ENCODE results near the gene DLGAP4.

Gene DLGAP4

DNA sequence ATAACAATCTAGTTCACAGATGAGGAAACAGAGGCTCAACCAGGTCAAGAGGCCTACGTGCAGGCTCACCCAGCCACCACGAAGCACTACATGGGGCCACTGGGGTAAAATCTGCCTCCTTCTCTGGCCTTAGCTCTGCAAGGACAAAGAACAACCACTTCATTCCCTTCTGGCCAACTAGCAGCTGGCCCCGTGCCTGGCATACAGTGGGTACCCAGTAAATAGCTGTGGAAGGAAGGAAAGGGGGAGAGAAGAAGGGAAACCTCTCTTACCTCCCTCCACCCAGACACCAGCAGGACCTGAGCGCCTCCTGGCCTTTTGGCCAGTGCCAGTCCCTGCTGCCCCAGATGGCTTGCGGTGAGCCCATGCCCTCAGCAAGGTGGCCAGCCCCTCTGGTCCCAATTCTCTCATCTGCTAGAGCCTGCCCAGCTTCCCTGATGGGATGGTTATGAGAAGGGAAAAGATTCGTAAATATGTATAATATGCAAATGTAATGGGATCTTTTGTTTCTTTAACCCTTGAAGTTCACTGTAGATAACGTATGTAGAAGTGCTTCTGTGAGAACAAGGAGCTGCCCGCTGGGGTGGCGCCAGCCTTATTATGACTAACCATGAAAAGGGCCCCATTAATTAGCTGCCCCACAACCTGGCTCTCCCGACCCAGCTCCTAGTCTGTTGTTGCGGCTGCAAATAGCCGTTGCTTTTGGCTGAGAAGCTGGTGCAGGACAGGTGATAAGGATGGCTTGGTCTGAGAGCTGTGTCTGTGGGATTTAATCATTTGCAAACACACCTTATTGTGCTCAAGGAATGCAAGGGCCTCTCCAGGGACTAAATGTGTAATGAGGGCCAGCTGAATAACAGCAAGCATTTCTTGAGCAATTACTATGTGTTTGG, 62.0 kb downstream of the DLGAP4 start:
- ChIA-PET POLR2A (no interaction called here), CTCF (interaction anchor here (0.9 kb wide), 1 partner anchor 71 kb away, joined by 3 read pairs; no protein-coding TSS in a partner anchor)
- DNase-seq (ENCODE audit: extremely low spot score): no peak
- TF ChIP-seq, protein P1, sequence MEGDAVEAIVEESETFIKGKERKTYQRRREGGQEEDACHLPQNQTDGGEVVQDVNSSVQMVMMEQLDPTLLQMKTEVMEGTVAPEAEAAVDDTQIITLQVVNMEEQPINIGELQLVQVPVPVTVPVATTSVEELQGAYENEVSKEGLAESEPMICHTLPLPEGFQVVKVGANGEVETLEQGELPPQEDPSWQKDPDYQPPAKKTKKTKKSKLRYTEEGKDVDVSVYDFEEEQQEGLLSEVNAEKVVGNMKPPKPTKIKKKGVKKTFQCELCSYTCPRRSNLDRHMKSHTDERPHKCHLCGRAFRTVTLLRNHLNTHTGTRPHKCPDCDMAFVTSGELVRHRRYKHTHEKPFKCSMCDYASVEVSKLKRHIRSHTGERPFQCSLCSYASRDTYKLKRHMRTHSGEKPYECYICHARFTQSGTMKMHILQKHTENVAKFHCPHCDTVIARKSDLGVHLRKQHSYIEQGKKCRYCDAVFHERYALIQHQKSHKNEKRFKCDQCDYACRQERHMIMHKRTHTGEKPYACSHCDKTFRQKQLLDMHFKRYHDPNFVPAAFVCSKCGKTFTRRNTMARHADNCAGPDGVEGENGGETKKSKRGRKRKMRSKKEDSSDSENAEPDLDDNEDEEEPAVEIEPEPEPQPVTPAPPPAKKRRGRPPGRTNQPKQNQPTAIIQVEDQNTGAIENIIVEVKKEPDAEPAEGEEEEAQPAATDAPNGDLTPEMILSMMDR (IDR thresholded peaks at IDR 0.05; ENCODE audit: control extremely low read depth, extremely low read depth, low read depth, missing control alignments): no peak

DNA sequence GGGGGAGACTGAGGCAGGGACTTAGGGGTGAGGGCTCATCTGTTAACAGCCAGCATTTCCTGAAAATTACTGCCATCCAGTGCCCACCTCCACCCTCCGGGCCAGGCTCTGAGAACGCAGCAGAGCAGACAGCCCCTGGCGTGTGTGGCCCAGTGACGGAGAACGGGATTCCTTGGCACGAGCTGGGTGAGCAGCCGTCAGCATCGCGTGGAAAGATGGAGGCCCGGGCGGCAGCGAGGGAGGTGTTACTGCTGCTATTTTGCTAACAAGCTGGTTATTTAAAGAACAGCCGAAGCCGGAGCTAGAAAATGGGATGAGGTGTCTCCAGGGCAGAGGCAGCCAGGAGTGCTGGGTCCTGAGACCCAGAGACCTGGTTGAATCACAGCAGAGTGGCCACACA, 62.7 kb downstream of the DLGAP4 start:
- no peak for DNase-seq (ENCODE audit: extremely low spot score)
- ChIA-PET POLR2A (no interaction called here), CTCF (interaction anchor here (0.9 kb wide), 1 partner anchor 71 kb away, joined by 3 read pairs; no protein-coding TSS in a partner anchor)
- TF ChIP-seq, protein P1 (IDR thresholded peaks at IDR 0.05; ENCODE audit: control extremely low read depth, extremely low read depth, low read depth, missing control alignments): no peak

DNA sequence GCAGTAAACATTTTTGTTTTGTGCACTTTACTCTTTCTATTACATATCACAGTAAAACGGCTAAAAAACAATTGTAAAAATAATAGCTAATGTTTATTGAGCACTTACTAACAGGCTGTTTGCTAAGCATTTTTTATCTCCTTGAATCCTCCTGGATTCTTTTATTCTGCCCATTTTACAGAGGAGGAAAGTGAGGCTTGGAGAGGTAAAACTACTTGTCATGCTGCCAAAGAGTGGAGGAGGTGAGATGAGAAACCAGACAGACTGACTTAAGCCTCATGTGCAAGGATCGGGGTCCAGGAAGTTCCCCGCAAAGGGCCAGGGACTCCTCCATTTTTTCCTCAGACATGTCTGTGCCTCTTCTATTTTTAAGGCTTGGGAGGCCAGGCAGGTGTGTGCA, 63.6 kb downstream of the DLGAP4 start:
- DNase-seq (ENCODE audit: extremely low spot score): no peak

DNA sequence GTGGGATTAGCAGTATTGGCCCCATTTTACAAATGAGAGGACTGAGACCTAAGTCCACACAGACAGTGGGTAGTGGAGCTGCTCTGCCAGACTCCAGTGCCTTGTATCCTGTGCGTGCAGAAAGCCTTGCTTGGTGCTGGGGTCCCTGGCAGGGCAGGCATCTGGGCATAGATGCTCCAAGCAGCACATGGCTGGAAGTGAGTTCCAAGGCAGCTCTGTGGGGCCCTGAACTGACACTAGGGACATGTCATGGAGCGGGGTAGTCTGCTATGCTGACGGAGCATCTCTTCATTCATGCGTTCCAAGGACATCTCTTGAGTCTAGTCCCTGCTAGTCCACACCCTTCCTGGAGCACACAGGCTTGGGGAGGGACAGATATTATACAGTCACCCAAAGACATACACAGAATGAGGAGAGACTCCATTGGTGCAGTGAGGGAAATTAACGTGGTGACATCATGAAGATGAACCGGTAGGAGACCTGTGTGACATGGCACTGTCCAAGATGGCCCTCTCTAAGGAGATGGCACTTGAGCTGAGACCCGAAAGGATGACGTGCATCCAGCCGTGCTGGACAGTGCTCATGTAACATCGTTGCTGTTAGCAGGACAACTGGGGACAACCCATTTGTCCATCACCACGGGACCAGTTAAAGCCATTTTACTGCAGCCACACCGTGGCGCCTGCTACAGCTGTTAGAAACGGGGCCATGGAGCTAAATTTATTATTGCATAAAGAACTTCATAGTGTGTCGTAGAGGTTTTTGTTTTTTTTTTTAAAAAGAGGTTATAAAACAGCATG, 65.1 kb downstream of the DLGAP4 start:
- TF ChIP-seq, protein P1 (IDR thresholded peaks at IDR 0.05; ENCODE audit: control extremely low read depth, extremely low read depth, low read depth, missing control alignments): no peak
- ChIA-PET POLR2A (no interaction called here), CTCF (interaction anchor here (1.0 kb wide), 1 partner anchor 69 kb away, joined by 3 read pairs; no protein-coding TSS in a partner anchor)
- no peak for DNase-seq (ENCODE audit: extremely low spot score)

More for the DNA sequence above, 63.6 kb downstream of the DLGAP4 start:
- CTCF ChIA-PET: no interaction called here
- POLR2A ChIA-PET: no interaction called here
- TF ChIP-seq, protein P1 (IDR thresholded peaks at IDR 0.05; ENCODE audit: control extremely low read depth, extremely low read depth, low read depth, missing control alignments): no peak

DNA sequence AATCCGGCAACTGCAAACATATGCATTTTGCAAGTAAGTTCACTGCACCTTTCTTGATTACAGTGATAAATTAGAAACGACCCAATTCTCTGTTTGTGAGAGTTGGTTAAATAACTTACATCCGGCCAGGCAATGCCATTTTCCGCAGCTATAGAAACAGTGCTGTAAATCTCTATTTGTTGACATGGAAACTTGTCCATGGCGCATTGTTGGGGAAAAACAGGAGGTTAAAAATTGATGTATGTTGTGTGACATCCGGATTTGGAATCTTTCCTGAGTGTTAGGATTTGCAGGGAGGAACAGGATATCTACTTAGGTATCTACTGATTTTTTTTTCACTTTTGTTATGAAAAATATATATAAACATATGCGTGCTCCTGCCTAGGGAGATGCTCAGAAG, 66.5 kb downstream of the DLGAP4 start:
- TF ChIP-seq, protein P1 (IDR thresholded peaks at IDR 0.05; ENCODE audit: control extremely low read depth, extremely low read depth, low read depth, missing control alignments): no peak
- POLR2A ChIA-PET: no interaction called here
- CTCF ChIA-PET: interaction anchor here (1.1 kb wide), 1 partner anchor 18 kb away, joined by 3 read pairs; no protein-coding TSS in a partner anchor
- no peak for DNase-seq (ENCODE audit: extremely low spot score)

DNA sequence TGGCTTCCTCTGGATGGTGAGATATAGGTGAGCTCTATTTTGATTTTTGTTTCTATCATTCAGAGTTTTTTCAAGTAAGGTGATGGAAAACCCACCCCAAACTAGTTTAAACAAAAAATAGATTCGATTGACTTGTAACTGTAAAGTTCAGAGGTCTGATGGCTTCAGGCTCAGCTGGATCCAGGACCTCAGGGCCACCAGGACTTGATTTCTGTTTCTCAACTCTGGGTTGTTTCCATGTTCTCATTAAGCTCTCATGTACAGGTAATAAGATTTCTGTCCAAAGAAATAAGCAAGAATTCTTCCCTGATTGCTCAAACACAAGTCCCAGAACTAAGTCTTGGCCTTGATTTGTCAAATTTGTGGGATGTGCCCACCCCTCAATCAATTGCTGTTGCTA, 67.0 kb downstream of the DLGAP4 start:
- POLR2A ChIA-PET: no interaction called here
- CTCF ChIA-PET: interaction anchor here (1.1 kb wide), 1 partner anchor 18 kb away, joined by 3 read pairs; no protein-coding TSS in a partner anchor
- TF ChIP-seq, protein P1 (IDR thresholded peaks at IDR 0.05; ENCODE audit: control extremely low read depth, extremely low read depth, low read depth, missing control alignments): no peak
- no peak for DNase-seq (ENCODE audit: extremely low spot score)
